HepG2 (cell line): ENCODE measurements around the gene ZNF223. TPM values are rescaled to one million over a fixed set of nuclear protein-coding genes. Genes with fewer than 3 reads are reported as not detected.

ENCODE experiments used
- CREM ChIP-seq, 2 experiments: sonication (generic) in 1 of 2; formaldehyde crosslinking in 1 of 2; IDR thresholded peaks; 2 replicates each; pipeline versions ENCODE4 v1.4.0 to v1.6.1; 2016 to 2020; ENCODE audit warnings: antibody characterized with exemption in 1 of 2, mild to moderate bottlenecking in 1 of 2, missing genetic modification reagents in 1 of 2
- KAT8 ChIP-seq: IDR thresholded peaks from 2 replicates; pipeline ENCODE4 v1.6.1; 2016; ENCODE audit warnings: missing genetic modification reagents, missing compliant biosample characterization
- RBFOX2 ChIP-seq: fragments of 200-400 bp; formaldehyde crosslinking; IDR thresholded peaks from 2 replicates; pipeline ENCODE4 v1.6.1; 2017; ENCODE audit warnings: low read depth, mild to moderate bottlenecking, low read length
- SAP130 ChIP-seq: IDR thresholded peaks from 2 replicates; pipeline ENCODE4 v1.6.1; 2016; ENCODE audit warnings: low read depth
- SP1 ChIP-seq, 2 experiments: fragments of 450-650 bp in 1 of 2; sonication (generic) in 1 of 2; formaldehyde crosslinking in 1 of 2; IDR thresholded peaks; 2 replicates each; pipeline versions ENCODE4 v1.4.0 to v1.6.1; 2016 to 2020; ENCODE audit warnings: missing genetic modification reagents in 1 of 2
- TMF1 ChIP-seq: sonication (generic); formaldehyde crosslinking; IDR thresholded peaks from 2 replicates; pipeline ENCODE4 v1.8.1; 2022; ENCODE audit warnings: low read depth, missing genetic modification reagents
- ZNF7 ChIP-seq: IDR thresholded peaks from 2 replicates; pipeline ENCODE4 v1.6.1; 2016; ENCODE audit warnings: missing biosample characterization, missing genetic modification reagents
- polyA plus RNA-seq, 8 experiments: library from polyadenylated mRNA; depleted of rRNA in 3 of 8; stranded (reverse) in 7 of 8; unstranded in 1 of 8; fragments of >200 nt; fragmentation: Illumina TruSeq in 4 of 8; extraction: Trizol in 4 of 8; gene quantifications; 2 replicates each; pipeline versions ENCODE4 v1.2.1 to v1.2.3, GENCODE V29; 2011 to 2016; ENCODE audit warnings: low read depth in 4 of 8, missing spikeins in 1 of 8, mixed read lengths in 1 of 8; ENCODE audit not compliant: insufficient read depth in 1 of 8
- total RNA-seq, 5 experiments: library from RNA; depleted of rRNA; stranded (reverse); fragments of >200 nt; fragmentation: Illumina TruSeq; extraction: Trizol; gene quantifications; 2 replicates each; pipeline ENCODE4 v1.2.3, GENCODE V29; 2016; ENCODE audit warnings: low read depth in 1 of 5
- TF ChIP-seq, protein P1 (sequence below): sonication (generic); formaldehyde crosslinking; IDR thresholded peaks from 2 replicates; pipeline ENCODE4 v1.4.0; 2020; ENCODE audit warnings: missing genetic modification reagents
- TF ChIP-seq, protein P2 (sequence below): sonication (generic); formaldehyde crosslinking; IDR thresholded peaks from 2 replicates; pipeline ENCODE4 v1.5.1; 2020; ENCODE audit warnings: mild to moderate bottlenecking, missing genetic modification reagents, moderate library complexity
- TF ChIP-seq, protein P3 (sequence below): IDR thresholded peaks from 2 replicates; pipeline ENCODE4 v1.6.1; 2016; ENCODE audit warnings: mild to moderate bottlenecking, missing biosample characterization, missing genetic modification reagents

Gene ZNF223
- total and polyA plus RNA-seq, 2 of the 13 experiments (the other 11 are each of a cell fraction or from before 2014, with no cell fraction given), result 2.0 to 4.8 TPM

DNA sequence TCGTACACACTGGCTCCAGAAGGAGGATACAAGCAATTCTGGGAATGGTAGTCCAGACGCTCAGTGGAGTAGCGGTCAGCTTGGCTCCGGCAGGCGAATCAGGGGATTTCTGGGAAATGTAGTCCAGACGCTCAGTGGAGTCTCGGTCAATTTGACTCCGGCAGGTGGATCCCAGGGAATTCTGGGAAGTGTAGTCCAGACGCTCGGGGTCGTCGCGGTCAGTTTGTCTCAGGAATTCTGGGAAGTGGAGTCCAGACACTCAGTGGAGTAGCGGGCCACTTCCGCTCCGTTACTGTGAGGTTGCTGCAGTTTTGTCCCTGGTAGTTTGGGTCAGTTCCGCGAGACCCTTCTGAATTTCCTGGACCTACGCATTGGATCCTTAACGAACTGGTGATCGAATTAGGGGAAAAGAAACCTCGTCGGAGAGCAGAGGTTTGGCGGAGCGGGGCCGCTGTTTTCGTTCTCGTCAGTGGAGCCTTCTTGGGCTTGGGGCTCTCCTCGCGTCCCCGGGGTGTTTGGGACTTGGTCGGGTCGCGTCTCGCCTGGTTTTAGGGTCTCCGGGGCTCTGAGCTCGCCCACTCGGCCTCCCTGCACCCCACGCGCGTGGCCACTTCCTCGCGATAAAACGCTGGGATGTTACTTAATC is 61.4 kb downstream of the ZNF223 start, which contains the start of gene ZNF225 (continued):
- TF ChIP-seq, protein P1, sequence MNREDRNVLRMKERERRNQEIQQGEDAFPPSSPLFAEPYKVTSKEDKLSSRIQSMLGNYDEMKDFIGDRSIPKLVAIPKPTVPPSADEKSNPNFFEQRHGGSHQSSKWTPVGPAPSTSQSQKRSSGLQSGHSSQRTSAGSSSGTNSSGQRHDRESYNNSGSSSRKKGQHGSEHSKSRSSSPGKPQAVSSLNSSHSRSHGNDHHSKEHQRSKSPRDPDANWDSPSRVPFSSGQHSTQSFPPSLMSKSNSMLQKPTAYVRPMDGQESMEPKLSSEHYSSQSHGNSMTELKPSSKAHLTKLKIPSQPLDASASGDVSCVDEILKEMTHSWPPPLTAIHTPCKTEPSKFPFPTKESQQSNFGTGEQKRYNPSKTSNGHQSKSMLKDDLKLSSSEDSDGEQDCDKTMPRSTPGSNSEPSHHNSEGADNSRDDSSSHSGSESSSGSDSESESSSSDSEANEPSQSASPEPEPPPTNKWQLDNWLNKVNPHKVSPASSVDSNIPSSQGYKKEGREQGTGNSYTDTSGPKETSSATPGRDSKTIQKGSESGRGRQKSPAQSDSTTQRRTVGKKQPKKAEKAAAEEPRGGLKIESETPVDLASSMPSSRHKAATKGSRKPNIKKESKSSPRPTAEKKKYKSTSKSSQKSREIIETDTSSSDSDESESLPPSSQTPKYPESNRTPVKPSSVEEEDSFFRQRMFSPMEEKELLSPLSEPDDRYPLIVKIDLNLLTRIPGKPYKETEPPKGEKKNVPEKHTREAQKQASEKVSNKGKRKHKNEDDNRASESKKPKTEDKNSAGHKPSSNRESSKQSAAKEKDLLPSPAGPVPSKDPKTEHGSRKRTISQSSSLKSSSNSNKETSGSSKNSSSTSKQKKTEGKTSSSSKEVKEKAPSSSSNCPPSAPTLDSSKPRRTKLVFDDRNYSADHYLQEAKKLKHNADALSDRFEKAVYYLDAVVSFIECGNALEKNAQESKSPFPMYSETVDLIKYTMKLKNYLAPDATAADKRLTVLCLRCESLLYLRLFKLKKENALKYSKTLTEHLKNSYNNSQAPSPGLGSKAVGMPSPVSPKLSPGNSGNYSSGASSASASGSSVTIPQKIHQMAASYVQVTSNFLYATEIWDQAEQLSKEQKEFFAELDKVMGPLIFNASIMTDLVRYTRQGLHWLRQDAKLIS (CRISPR knock-in tag), result no peak
- no peak for TF ChIP-seq SP1 (IDR thresholded peaks at IDR 0.05)
- no peak for TF ChIP-seq SP1 (CRISPR knock-in tag; IDR thresholded peaks at IDR 0.05)
- TF ChIP-seq ZNF7 (CRISPR knock-in tag), result no peak
- TF ChIP-seq, protein P2, sequence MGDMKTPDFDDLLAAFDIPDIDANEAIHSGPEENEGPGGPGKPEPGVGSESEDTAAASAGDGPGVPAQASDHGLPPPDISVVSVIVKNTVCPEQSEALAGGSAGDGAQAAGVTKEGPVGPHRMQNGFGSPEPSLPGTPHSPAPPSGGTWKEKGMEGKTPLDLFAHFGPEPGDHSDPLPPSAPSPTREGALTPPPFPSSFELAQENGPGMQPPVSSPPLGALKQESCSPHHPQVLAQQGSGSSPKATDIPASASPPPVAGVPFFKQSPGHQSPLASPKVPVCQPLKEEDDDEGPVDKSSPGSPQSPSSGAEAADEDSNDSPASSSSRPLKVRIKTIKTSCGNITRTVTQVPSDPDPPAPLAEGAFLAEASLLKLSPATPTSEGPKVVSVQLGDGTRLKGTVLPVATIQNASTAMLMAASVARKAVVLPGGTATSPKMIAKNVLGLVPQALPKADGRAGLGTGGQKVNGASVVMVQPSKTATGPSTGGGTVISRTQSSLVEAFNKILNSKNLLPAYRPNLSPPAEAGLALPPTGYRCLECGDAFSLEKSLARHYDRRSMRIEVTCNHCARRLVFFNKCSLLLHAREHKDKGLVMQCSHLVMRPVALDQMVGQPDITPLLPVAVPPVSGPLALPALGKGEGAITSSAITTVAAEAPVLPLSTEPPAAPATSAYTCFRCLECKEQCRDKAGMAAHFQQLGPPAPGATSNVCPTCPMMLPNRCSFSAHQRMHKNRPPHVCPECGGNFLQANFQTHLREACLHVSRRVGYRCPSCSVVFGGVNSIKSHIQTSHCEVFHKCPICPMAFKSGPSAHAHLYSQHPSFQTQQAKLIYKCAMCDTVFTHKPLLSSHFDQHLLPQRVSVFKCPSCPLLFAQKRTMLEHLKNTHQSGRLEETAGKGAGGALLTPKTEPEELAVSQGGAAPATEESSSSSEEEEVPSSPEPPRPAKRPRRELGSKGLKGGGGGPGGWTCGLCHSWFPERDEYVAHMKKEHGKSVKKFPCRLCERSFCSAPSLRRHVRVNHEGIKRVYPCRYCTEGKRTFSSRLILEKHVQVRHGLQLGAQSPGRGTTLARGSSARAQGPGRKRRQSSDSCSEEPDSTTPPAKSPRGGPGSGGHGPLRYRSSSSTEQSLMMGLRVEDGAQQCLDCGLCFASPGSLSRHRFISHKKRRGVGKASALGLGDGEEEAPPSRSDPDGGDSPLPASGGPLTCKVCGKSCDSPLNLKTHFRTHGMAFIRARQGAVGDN (CRISPR knock-in tag), result peak; percentile 54
- TF ChIP-seq CREM (IDR thresholded peaks at IDR 0.05), result peak; percentile 100
- TF ChIP-seq CREM (CRISPR knock-in tag; IDR thresholded peaks at IDR 0.05), result no peak
- 0 out of 2 replicates have a peak, but pooled peaks have one; percentile 31 for TF ChIP-seq RBFOX2
- TF ChIP-seq, protein P3, sequence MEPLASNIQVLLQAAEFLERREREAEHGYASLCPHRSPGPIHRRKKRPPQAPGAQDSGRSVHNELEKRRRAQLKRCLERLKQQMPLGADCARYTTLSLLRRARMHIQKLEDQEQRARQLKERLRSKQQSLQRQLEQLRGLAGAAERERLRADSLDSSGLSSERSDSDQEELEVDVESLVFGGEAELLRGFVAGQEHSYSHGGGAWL (CRISPR knock-in tag), result 0 out of 2 replicates have a peak, but pooled peaks have one; percentile 12
- peak; percentile 44; the same call in 1 of the 2 replicates for TF ChIP-seq TMF1 (CRISPR knock-in tag)
- TF ChIP-seq KAT8 (CRISPR knock-in tag), result peak; percentile 94
- TF ChIP-seq SAP130 (CRISPR knock-in tag), result peak; percentile 93
